ENCODE results near the gene GAMT. TPM values are rescaled to one million over a fixed set of nuclear protein-coding genes. Genes with fewer than 3 reads are reported as not detected.

GAMT gene
- total and polyA plus RNA-seq, 3 donors from 2014 or later: 92.2 to 191 (median 144) TPM

- Histone ChIP-seq H3K4me3 (no peak overlapping the region), H3K27ac (no peak overlapping the region), H3K9me3 (no peaks in the 10 kb centered on the region), H3K27me3 (no peaks in the 10 kb centered on the region), H3K4me1 (peaks cover 6% of the 10 kb centered on the region), H3K36me3 (ENCODE audit: low read depth, missing control alignments) (no peaks in the 10 kb centered on the region)
- TF ChIP-seq CTCF (IDR thresholded peaks at IDR 0.05) (no peak), POLR2A (IDR thresholded peaks at IDR 0.05) (no peak)
- DNase-seq: no peak
- intact Hi-C loops (cut with DNase I; ENCODE audit: low total_unique reads): no loop called here
- WGBS, 2 donors: 86 to 87% methylated on average over 34 to 35 of the region's 35 CpGs
Observed at GRCh38 chr19:1366899-1367870, 34.2 kb downstream of the GAMT start.

GRCh38 chr19:1366296-1366695 is 35.0 kb downstream of the GAMT start:
- WGBS, 2 donors: 92 to 95% methylated on average over 10 of the region's 10 CpGs
- intact Hi-C loops (cut with DNase I; ENCODE audit: low total_unique reads): no loop called here
- Histone ChIP-seq H3K4me3 (no peak overlapping the region), H3K27me3 (no peaks in the 10 kb centered on the region), H3K4me1 (peaks cover 14% of the 10 kb centered on the region), H3K36me3 (ENCODE audit: low read depth, missing control alignments) (no peaks in the 10 kb centered on the region), H3K27ac (no peak overlapping the region), H3K9me3 (no peaks in the 10 kb centered on the region)
- TF ChIP-seq CTCF (IDR thresholded peaks at IDR 0.05): no peak
- no peak for TF ChIP-seq POLR2A (IDR thresholded peaks at IDR 0.05)
- DNase-seq: no peak

GRCh38 chr19:1365319-1366269 is 35.7 kb downstream of the GAMT start:
- Histone ChIP-seq H3K4me1 (peaks cover 21% of the 10 kb centered on the region), H3K36me3 (ENCODE audit: low read depth, missing control alignments) (no peaks in the 10 kb centered on the region), H3K9me3 (no peaks in the 10 kb centered on the region), H3K27ac (no peak overlapping the region), H3K27me3 (no peaks in the 10 kb centered on the region), H3K4me3 (no peak overlapping the region)
- intact Hi-C loops (cut with DNase I; ENCODE audit: low total_unique reads): no loop called here
- 87% methylated on average over 34 to 37 of the region's 37 CpGs for whole genome bisulfite sequencing, 2 donors
- no peak for DNase-seq
- TF ChIP-seq POLR2A (IDR thresholded peaks at IDR 0.05): no peak
- TF ChIP-seq CTCF (IDR thresholded peaks at IDR 0.05): no peak

- DNase-seq: no peak
- no peak overlapping the region for H3K4me3 ChIP-seq
- peaks cover 28% of the 10 kb centered on the region for H3K4me1 ChIP-seq
- no peaks in the 10 kb centered on the region for H3K27me3 ChIP-seq
- H3K27ac ChIP-seq: no peak overlapping the region
- 82 to 89% methylated on average over 15 of the region's 15 CpGs for WGBS, 2 donors
- H3K9me3 ChIP-seq: no peaks in the 10 kb centered on the region
- no peak for TF ChIP-seq POLR2A (IDR thresholded peaks at IDR 0.05)
- peak; percentile 28 to 44 (median 36) for TF ChIP-seq CTCF (IDR thresholded peaks at IDR 0.05)
- intact Hi-C loops (cut with DNase I; ENCODE audit: low total_unique reads): no loop called here
- no peaks in the 10 kb centered on the region for H3K36me3 ChIP-seq (ENCODE audit: low read depth, missing control alignments)
Observed at GRCh38 chr19:1364070-1364704, 37.2 kb downstream of the GAMT start.
